K562 (cell line): Measurements from ENCODE around the gene CC2D1A. TPM values are rescaled to one million over a fixed set of nuclear protein-coding genes. Genes with fewer than 3 reads are reported as not detected.

Source experiments
- ATF7 ChIP-seq: fragments of 450-650 bp; IDR thresholded peaks from 2 replicates; pipeline ENCODE4 v1.7.1; 2014; ENCODE audit warnings: mild to moderate bottlenecking, moderate library complexity
- C11orf30 ChIP-seq: fragments of 450-650 bp; IDR thresholded peaks from 2 replicates; pipeline ENCODE4 v1.6.1; 2016; ENCODE audit warnings: low read depth, mild to moderate bottlenecking
- CBFA2T2 ChIP-seq: fragments of 450-650 bp; conservative IDR thresholded peaks from 2 replicates; pipeline ENCODE4 v1.6.1; 2017; ENCODE audit warnings: mild to moderate bottlenecking
- CHD1 ChIP-seq: fragments of 200-600 bp; sonication (generic); IDR thresholded peaks from one replicate; pipeline ENCODE4 v1.6.1; 2012; ENCODE audit warnings: mild to moderate bottlenecking, moderate library complexity, low read length, inconsistent platforms
- CHD2 ChIP-seq: IDR thresholded peaks from 2 replicates; pipeline ENCODE4 v1.6.1; 2011; ENCODE audit warnings: low read depth, low read length
- CXXC5 ChIP-seq: fragments of 250-450 bp; sonication (Bioruptor Pico); IDR thresholded peaks from 2 replicates; pipeline ENCODE4 v1.8.0; 2022; ENCODE audit warnings: inconsistent platforms, mild to moderate bottlenecking, moderate library complexity
- HOXB6 ChIP-seq: fragments of 250-450 bp; sonication (Bioruptor Pico); IDR thresholded peaks from 2 replicates; pipeline ENCODE4 v1.5.1; 2022; ENCODE audit warnings: mild to moderate bottlenecking, borderline replicate concordance
- MBD1 ChIP-seq: fragments of 250-450 bp; sonication (Bioruptor Pico); IDR thresholded peaks from 2 replicates; pipeline ENCODE4 v1.8.0; 2022; ENCODE audit warnings: inconsistent platforms
- MTA3 ChIP-seq: fragments of 450-650 bp; formaldehyde crosslinking; IDR thresholded peaks from 2 replicates; pipeline ENCODE4 v1.6.1; 2017; ENCODE audit warnings: mild to moderate bottlenecking, borderline replicate concordance
- PURB ChIP-seq: sonication (generic); formaldehyde crosslinking; IDR thresholded peaks from 2 replicates; pipeline ENCODE4 v1.9.0; 2021; ENCODE audit warnings: low read depth, mild to moderate bottlenecking, missing genetic modification reagents
- RCOR1 ChIP-seq, 2 experiments: IDR thresholded peaks; 2 replicates each; pipeline ENCODE4 v1.6.1; 2012; ENCODE audit warnings: low read depth in 2 of 2, low read length in 2 of 2, borderline replicate concordance in 1 of 2, improper control_type of control experiment in 1 of 2
- SOX6 ChIP-seq: fragments of 450-650 bp; IDR thresholded peaks from 2 replicates; pipeline ENCODE4 v1.6.1; 2014; ENCODE audit warnings: mild to moderate bottlenecking
- STAT5A ChIP-seq: IDR thresholded peaks from 2 replicates; pipeline ENCODE4 v1.6.1; 2012; ENCODE audit warnings: low read length, inconsistent platforms, borderline replicate concordance
- U2AF1 ChIP-seq: fragments of 200-400 bp; formaldehyde crosslinking; optimal IDR thresholded peaks from 2 replicates; pipeline ENCODE3; 2017; ENCODE audit warnings: mild to moderate bottlenecking, low read depth, low read length, moderate library complexity
- ZNF217 ChIP-seq: sonication (generic); formaldehyde crosslinking; IDR thresholded peaks from 2 replicates; pipeline ENCODE4 v1.8.0; 2022; ENCODE audit warnings: mild to moderate bottlenecking, missing genetic modification reagents
- ZNF592 ChIP-seq: fragments of 450-650 bp; IDR thresholded peaks from 2 replicates; pipeline ENCODE4 v1.6.1; 2017; ENCODE audit warnings: antibody characterized with exemption, mild to moderate bottlenecking
- ZNF764 ChIP-seq: fragments of 250-450 bp; sonication (Bioruptor Pico); IDR thresholded peaks from 2 replicates; pipeline ENCODE4 v1.4.0; 2020; ENCODE audit warnings: low read depth, mild to moderate bottlenecking, moderate library complexity
- polyA plus RNA-seq, 8 experiments: library from polyadenylated mRNA; depleted of rRNA in 4 of 8; stranded (reverse) in 5 of 8; unstranded in 3 of 8; fragments of >200 nt; fragmentation: Nextera tagmentation in 2 of 8; fragmentation: Illumina TruSeq in 1 of 8; extraction: Ambion mirVana in 2 of 8; extraction: Trizol in 1 of 8; gene quantifications; 2 replicates each; pipeline versions ENCODE4 v1.2.1 to v1.2.3, GENCODE V29; 2011 to 2014; ENCODE audit warnings: inconsistent platforms in 1 of 8, missing spikeins in 1 of 8
- total RNA-seq, 7 experiments: library from RNA; depleted of rRNA in 6 of 7; stranded (reverse); fragments of >200 nt in 6 of 7; fragmentation: Illumina TruSeq in 2 of 7; extraction: Trizol in 2 of 7; gene quantifications; 2 replicates each; pipeline versions ENCODE4 v1.2.1 to v1.2.3, GENCODE V29; 2011 to 2021; ENCODE audit warnings: low replicate concordance in 1 of 7
- TF ChIP-seq, protein P1 (sequence below): fragments of 250-450 bp; sonication (Bioruptor Pico); IDR thresholded peaks from 2 replicates; pipeline ENCODE4 v1.4.0; 2020; ENCODE audit warnings: borderline replicate concordance

The CC2D1A gene
- total and polyA plus RNA-seq, 9 of the 15 experiments (the other 6 are each of a cell fraction or from before 2014, with no cell fraction given), result 0.32 to 31.0 (median 12.9) TPM

- TF ChIP-seq, protein P1, sequence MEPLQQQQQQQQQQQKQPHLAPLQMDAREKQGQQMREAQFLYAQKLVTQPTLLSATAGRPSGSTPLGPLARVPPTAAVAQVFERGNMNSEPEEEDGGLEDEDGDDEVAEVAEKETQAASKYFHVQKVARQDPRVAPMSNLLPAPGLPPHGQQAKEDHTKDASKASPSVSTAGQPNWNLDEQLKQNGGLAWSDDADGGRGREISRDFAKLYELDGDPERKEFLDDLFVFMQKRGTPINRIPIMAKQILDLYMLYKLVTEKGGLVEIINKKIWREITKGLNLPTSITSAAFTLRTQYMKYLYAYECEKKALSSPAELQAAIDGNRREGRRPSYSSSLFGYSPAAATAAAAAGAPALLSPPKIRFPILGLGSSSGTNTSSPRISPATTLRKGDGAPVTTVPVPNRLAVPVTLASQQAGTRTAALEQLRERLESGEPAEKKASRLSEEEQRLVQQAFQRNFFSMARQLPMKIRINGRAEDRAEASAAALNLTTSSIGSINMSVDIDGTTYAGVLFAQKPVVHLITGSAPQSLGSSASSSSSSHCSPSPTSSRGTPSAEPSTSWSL (CRISPR knock-in tag), result no peak
- no peak for TF ChIP-seq SOX6
- TF ChIP-seq MTA3, result peak; percentile 88; the same call in 1 of the 2 replicates
- TF ChIP-seq CHD1, result no peak
- no peak for TF ChIP-seq STAT5A
- TF ChIP-seq HOXB6 (CRISPR knock-in tag), result no peak
- TF ChIP-seq C11orf30, result peak; percentile 86
- TF ChIP-seq MBD1 (CRISPR knock-in tag), result no peak
- no peak for TF ChIP-seq U2AF1
- no peak for TF ChIP-seq ZNF592
- no peak for TF ChIP-seq PURB (CRISPR knock-in tag)
- TF ChIP-seq RCOR1 (IDR thresholded peaks at IDR 0.05; ENCODE audit: borderline replicate concordance in 1 of 2, low read depth in 2 of 2, low read length in 2 of 2), result no peak
- TF ChIP-seq ZNF764 (CRISPR knock-in tag), result no peak
- no peak for TF ChIP-seq CBFA2T2
- TF ChIP-seq CHD2, result peak; percentile 89
- no peak for TF ChIP-seq ZNF217 (CRISPR knock-in tag)
- TF ChIP-seq ATF7, result peak; percentile 86
- peak; percentile 100 for TF ChIP-seq CXXC5 (CRISPR knock-in tag)
Measured at GRCh38 chr19:13952154-13952930, 46.3 kb downstream of the CC2D1A start, which contains the start of gene DCAF15 (continued).
